ENCODE measurements around the gene TSLP. TPM values are rescaled to one million over a fixed set of nuclear protein-coding genes. Genes with fewer than 3 reads are reported as not detected.

The TSLP gene
- total RNA-seq, 6 experiments from 2014 or later, result 0.74 to 2.4 (median 1.4) TPM

DNA sequence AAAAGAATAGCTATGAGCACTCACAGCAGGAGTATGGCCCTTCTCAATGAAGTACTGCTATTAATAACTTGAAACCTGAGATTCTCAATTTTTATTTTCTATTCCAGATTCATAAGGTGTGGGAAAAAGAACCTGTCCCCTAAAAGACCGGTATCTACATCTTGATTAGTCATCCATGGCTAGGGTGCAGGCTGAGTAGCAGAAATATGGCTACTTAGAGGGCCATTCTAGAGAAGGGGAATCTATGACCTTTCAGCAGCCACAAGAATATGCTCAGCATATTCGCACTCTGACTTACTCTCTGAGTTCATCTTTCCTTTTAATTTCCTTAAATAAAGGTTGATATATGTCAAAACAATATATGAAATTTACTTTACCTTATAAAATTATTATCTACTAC lies 48.3 kb downstream of the TSLP start:
- Histone ChIP-seq H3K27ac (no peak overlapping the region), H3K27me3 (no peaks in the 10 kb centered on the region), H3K4me3 (no peak overlapping the region), H3K4me1 (no peaks in the 10 kb centered on the region), H3K9me3 (no peaks in the 10 kb centered on the region), H3K36me3 (peaks cover 5 to 61% (median 22%) of the 10 kb centered on the region in 4 donors)
- WGBS (ENCODE audit: insufficient coverage, low coverage, low lambda C conversion rate, missing lambda C conversion rate), result 92% methylated on average over 2 of the region's 2 CpGs
- TF ChIP-seq POLR2A (IDR thresholded peaks at IDR 0.05), result no peak
- TF ChIP-seq, protein P1, sequence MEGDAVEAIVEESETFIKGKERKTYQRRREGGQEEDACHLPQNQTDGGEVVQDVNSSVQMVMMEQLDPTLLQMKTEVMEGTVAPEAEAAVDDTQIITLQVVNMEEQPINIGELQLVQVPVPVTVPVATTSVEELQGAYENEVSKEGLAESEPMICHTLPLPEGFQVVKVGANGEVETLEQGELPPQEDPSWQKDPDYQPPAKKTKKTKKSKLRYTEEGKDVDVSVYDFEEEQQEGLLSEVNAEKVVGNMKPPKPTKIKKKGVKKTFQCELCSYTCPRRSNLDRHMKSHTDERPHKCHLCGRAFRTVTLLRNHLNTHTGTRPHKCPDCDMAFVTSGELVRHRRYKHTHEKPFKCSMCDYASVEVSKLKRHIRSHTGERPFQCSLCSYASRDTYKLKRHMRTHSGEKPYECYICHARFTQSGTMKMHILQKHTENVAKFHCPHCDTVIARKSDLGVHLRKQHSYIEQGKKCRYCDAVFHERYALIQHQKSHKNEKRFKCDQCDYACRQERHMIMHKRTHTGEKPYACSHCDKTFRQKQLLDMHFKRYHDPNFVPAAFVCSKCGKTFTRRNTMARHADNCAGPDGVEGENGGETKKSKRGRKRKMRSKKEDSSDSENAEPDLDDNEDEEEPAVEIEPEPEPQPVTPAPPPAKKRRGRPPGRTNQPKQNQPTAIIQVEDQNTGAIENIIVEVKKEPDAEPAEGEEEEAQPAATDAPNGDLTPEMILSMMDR (IDR thresholded peaks at IDR 0.05), result no peak
- ATAC-seq, result no peak
- no peak for DNase-seq
- intact Hi-C loops (cut with DNase I), result no loop called here

DNA sequence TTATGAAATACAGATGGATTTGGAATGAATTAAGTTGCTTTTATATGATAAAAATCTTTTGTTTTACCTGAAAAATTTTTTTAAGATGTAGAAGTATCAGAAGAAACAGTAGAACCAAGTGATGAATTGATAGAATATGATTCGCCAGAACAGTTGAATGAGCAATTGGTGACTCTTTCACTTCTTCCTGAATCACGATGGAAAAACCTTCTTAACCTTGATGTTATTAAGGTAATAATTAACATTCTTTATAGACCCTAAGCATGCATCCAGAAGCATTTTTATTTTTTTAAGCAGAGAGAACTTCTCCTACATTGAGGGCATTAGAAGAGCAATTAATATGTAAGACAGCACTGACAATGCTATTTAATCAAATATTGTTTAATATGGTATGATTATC lies 49.4 kb downstream of the TSLP start:
- H3K4me3 ChIP-seq, result no peak overlapping the region
- ATAC-seq (no peak), DNase-seq (no peak)
- no peaks in the 10 kb centered on the region for H3K4me1 ChIP-seq
- H3K27ac ChIP-seq, result no peak overlapping the region
- H3K27me3 ChIP-seq, result no peaks in the 10 kb centered on the region
- no peaks in the 10 kb centered on the region for H3K9me3 ChIP-seq
- TF ChIP-seq, protein P1 (IDR thresholded peaks at IDR 0.05), result no peak
- TF ChIP-seq POLR2A (IDR thresholded peaks at IDR 0.05), result no peak
- peaks cover 5 to 71% (median 22%) of the 10 kb centered on the region in 4 donors for H3K36me3 ChIP-seq
- WGBS (ENCODE audit: insufficient coverage, low coverage, low lambda C conversion rate, missing lambda C conversion rate), result 56% methylated on average over 2 of the region's 2 CpGs
- intact Hi-C loops (cut with DNase I), result no loop called here

DNA sequence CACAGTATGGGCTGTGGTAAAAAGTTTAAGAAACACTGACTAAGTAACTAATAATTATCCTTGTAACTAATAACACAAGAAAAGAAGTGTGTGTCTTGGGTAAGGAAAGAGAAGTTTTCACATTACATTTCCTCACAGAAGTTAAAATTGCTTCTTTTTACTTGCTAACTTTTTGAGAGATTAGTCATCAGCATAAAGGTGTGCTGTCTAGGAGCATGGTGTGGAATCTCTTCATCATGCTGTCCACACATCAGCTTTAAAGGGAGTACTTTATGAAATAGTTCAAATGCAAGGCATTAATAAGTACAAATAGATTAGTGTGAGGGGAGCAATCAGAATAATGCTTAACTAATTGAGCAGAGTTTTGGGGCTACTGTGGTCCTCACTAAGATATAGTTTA lies 50.4 kb downstream of the TSLP start:
- DNase-seq (no peak), ATAC-seq (no peak)
- Histone ChIP-seq H3K36me3 (peaks cover 5 to 76% (median 22%) of the 10 kb centered on the region in 4 donors), H3K27ac (no peak overlapping the region), H3K4me1 (no peaks in the 10 kb centered on the region), H3K9me3 (no peaks in the 10 kb centered on the region), H3K27me3 (no peaks in the 10 kb centered on the region), H3K4me3 (no peak overlapping the region)
- TF ChIP-seq POLR2A (IDR thresholded peaks at IDR 0.05), result no peak
- TF ChIP-seq, protein P1 (IDR thresholded peaks at IDR 0.05), result no peak
- intact Hi-C loops (cut with DNase I), result no loop called here

DNA sequence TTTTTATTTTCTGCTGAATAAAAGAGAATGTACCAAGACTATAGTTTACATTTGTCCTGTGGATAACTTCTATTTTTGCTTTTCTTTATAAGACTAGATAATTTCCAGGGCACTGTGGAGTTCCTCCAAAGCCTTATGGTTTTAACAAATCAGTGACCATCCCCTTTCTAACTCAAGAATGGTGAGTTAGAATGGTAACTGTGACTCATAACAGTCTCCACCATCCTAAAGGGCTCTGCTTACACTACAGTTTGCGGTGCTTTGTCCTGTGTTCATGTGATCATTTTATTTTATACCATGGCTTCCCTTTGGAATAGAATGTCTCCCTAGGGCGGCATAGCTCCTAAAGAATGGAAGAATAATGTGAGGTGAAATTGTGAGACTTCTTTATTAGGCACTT lies 50.9 kb downstream of the TSLP start:
- no peaks in the 10 kb centered on the region for H3K27me3 ChIP-seq
- no peak overlapping the region for H3K4me3 ChIP-seq
- no peaks in the 10 kb centered on the region for H3K4me1 ChIP-seq
- DNase-seq (no peak), ATAC-seq (no peak)
- 56% methylated on average over 2 of the region's 2 CpGs for WGBS (ENCODE audit: insufficient coverage, low coverage, low lambda C conversion rate, missing lambda C conversion rate)
- no peak for TF ChIP-seq POLR2A (IDR thresholded peaks at IDR 0.05)
- TF ChIP-seq, protein P1 (IDR thresholded peaks at IDR 0.05), result no peak
- H3K36me3 ChIP-seq, result peaks cover 5 to 81% (median 22%) of the 10 kb centered on the region in 4 donors
- intact Hi-C loops (cut with DNase I), result no loop called here
- no peak overlapping the region for H3K27ac ChIP-seq
- no peaks in the 10 kb centered on the region for H3K9me3 ChIP-seq

DNA sequence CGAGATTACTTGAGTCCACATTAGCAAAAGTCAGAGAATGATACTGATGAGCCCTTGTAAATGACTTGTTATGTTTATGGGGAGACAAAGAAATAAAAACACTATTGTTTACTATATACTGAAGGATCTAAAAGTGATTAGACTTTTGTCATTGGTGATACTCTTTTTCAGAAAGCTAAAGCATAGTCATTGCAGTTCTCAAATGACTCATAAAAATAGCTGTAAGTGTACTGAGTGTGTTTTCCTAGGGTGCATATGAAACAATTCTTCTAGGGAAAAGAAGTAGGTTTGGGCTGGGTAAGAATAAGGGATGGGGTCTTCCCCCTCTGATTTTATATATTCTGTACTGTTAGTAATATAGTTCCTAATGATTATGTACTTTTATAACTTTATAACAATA lies 53.3 kb downstream of the TSLP start:
- ATAC-seq (no peak), DNase-seq (no peak)
- Histone ChIP-seq H3K27me3 (no peaks in the 10 kb centered on the region), H3K9me3 (no peaks in the 10 kb centered on the region), H3K4me3 (no peak overlapping the region), H3K27ac (no peak overlapping the region), H3K36me3 (peaks cover 0 to 77% (median 18%) of the 10 kb centered on the region in 4 donors), H3K4me1 (no peaks in the 10 kb centered on the region)
- TF ChIP-seq, protein P1 (IDR thresholded peaks at IDR 0.05), result no peak
- no peak for TF ChIP-seq POLR2A (IDR thresholded peaks at IDR 0.05)
- intact Hi-C loops (cut with DNase I), result no loop called here
- 87% methylated on average over 1 of the region's 1 CpG for WGBS (ENCODE audit: insufficient coverage, low coverage, low lambda C conversion rate, missing lambda C conversion rate)

Measured in right lobe of liver (tissue), 6 donors.